Neural progenitor cell (in vitro differentiated cells): ENCODE measurements around the gene HDAC5.

Experiments used
- CTCF ChIP-seq: fragments of 200-600 bp; sonication (generic); IDR thresholded peaks from 2 replicates; pipeline ENCODE4 v1.5.1; 2017; ENCODE audit warnings: antibody characterized with exemption, mild to moderate bottlenecking
- EZH2phosphoT487 ChIP-seq: fragments of 200-600 bp; sonication (generic); IDR thresholded peaks from 2 replicates; pipeline ENCODE4 v1.6.1; 2017; ENCODE audit warnings: antibody characterized with exemption

GRCh38 chr17:44105483-44105882 is 18.0 kb downstream of the HDAC5 start:
- TF ChIP-seq CTCF (no peak), EZH2phosphoT487 (no peak)
